Stimulated activated memory B cell treated with anti-CD40 and anti-IgM and Interleukin-4, amounts not matched to agents 10 μg/mL and 1 μg/mL and 100 μg/mL, for 72 hours (primary cell): ENCODE measurements around the gene LAMC1.

Experiments
- ATAC-seq: fragments of 150-1000 bp; cut with Tn5 transposase; 2 replicates; pipeline ENCODE4 v1.10.0; 2021
- H3K27ac Mint-ChIP-seq: one replicate; pipeline ENCODE4 v1.8.0; 2022; ENCODE audit warnings: mild to moderate bottlenecking, mixed read lengths
- H3K27me3 Mint-ChIP-seq: one replicate; pipeline ENCODE4 v1.8.0; 2022; ENCODE audit warnings: mixed read lengths
- H3K36me3 Mint-ChIP-seq: one replicate; pipeline ENCODE4 v1.8.0; 2022; ENCODE audit warnings: mixed read lengths
- H3K4me1 Mint-ChIP-seq: one replicate; pipeline ENCODE4 v1.8.0; 2022; ENCODE audit warnings: mixed read lengths
- H3K4me3 Mint-ChIP-seq: one replicate; pipeline ENCODE4 v1.8.0; 2022; ENCODE audit warnings: mild to moderate bottlenecking, moderate library complexity, mixed read lengths
- H3K9me3 Mint-ChIP-seq: one replicate; pipeline ENCODE4 v1.8.0; 2022; ENCODE audit warnings: mixed read lengths

Gene LAMC1

DNA sequence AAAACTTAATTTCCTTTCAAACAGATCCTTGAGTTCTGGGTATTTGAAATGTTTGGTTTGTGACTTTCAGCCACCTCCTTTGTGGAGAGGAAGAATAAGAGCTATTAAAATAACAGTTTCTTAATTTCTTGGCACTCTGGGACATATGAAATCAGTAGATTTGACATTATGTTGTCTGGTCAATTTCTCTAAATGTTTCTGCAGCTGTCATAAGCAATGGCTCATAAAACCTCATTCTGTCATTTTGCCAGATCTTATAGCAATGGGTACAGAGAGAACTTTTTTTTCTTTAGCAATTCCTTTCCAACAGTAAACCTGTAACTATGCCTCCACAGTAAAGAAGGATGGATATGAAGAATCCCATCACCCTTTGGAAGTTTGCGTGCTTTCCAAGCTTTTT lies 52.6 kb downstream of the LAMC1 start:
- Mint-ChIP-seq H3K27ac (no peak overlapping the region), H3K4me3 (no peak overlapping the region), H3K27me3 (peaks cover 26% of the 10 kb centered on the region), H3K9me3 (no peaks in the 10 kb centered on the region), H3K4me1 (peaks cover 25% of the 10 kb centered on the region), H3K36me3 (peaks cover 6% of the 10 kb centered on the region)
- ATAC-seq = no peak

DNA sequence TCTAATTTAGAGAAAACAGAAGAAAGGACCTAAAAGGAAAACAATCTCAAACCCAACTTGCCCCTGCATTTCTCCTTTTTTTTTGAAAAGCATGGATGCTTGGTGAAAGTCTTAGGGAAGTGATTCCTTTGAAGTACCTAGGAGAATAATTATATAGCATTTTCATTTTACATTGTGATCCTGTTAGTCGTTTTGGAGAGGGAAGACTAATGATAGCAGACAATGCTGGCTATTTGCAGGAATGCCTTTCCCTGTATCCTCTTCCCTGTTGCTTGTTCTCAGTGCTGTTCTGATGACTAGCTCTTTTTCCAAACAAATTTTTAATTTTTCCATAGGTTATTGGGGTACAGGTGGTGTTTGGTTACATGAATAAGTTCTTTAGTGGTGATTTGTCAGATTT lies 53.9 kb downstream of the LAMC1 start:
- H3K36me3 Mint-ChIP-seq = peaks cover 12% of the 10 kb centered on the region
- no peak for ATAC-seq
- no peaks in the 10 kb centered on the region for H3K9me3 Mint-ChIP-seq
- H3K4me1 Mint-ChIP-seq = peaks cover 19% of the 10 kb centered on the region
- no peak overlapping the region for H3K4me3 Mint-ChIP-seq
- H3K27me3 Mint-ChIP-seq = peaks cover 26% of the 10 kb centered on the region
- H3K27ac Mint-ChIP-seq = no peak overlapping the region

DNA sequence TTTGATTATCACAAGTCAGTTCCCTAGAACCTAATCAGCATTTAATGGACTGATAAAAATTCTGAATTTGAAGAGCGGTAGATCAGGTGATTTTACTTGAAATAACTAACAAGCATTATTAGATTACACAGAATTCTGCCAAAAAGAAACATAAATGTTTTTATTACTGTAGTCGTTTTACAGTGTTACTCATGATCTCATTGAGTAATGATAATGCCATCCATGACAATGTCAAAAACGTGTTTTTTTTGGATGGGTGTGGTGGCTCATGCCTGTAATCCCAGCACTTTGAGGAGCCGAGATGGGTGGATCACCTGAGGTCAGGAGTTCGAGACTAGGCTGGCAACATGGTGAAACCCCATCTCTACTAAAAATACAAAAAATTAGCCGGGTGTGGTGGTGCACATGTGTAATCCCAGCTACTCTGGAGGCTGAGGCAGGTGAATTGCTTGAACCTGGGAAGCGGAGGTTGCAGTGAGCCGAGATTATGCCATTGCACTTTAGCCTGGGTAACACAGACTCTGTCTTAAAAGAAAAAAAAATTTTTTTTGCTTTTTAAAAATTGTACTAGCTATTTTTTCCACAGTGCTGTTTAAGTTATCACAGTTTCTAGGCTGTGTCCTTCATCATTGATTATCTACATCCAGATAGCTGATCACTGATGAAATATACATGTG lies 56.6 kb downstream of the LAMC1 start:
- peaks cover 18% of the 10 kb centered on the region for H3K27me3 Mint-ChIP-seq
- H3K4me1 Mint-ChIP-seq = peaks cover 13% of the 10 kb centered on the region
- peaks cover 12% of the 10 kb centered on the region for H3K36me3 Mint-ChIP-seq
- H3K27ac Mint-ChIP-seq = no peak overlapping the region
- ATAC-seq = no peak
- no peaks in the 10 kb centered on the region for H3K9me3 Mint-ChIP-seq
- no peak overlapping the region for H3K4me3 Mint-ChIP-seq

DNA sequence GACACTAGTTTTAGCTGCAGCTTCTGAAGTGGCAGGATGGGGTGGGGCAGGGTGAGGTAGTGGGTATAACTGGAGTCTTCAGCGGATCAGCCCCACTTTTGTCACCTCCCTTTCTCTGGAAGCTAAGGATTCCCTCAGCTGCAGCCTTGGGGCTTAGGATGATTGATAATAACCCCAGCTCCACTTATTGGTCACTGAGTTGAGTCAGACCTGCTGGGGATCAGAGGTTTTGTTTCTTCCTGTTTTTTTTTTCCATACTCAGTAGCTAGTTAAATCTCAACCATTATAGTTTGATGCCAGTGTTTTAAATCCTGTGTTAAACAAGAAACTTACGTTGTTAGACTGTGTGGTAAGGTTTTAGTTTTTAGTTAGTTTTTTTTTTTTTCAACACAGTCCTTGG lies 57.2 kb downstream of the LAMC1 start:
- Mint-ChIP-seq H3K4me3 (no peak overlapping the region), H3K9me3 (no peaks in the 10 kb centered on the region), H3K27ac (no peak overlapping the region), H3K4me1 (peaks cover 18% of the 10 kb centered on the region), H3K36me3 (peaks cover 12% of the 10 kb centered on the region), H3K27me3 (peaks cover 15% of the 10 kb centered on the region)
- no peak for ATAC-seq

DNA sequence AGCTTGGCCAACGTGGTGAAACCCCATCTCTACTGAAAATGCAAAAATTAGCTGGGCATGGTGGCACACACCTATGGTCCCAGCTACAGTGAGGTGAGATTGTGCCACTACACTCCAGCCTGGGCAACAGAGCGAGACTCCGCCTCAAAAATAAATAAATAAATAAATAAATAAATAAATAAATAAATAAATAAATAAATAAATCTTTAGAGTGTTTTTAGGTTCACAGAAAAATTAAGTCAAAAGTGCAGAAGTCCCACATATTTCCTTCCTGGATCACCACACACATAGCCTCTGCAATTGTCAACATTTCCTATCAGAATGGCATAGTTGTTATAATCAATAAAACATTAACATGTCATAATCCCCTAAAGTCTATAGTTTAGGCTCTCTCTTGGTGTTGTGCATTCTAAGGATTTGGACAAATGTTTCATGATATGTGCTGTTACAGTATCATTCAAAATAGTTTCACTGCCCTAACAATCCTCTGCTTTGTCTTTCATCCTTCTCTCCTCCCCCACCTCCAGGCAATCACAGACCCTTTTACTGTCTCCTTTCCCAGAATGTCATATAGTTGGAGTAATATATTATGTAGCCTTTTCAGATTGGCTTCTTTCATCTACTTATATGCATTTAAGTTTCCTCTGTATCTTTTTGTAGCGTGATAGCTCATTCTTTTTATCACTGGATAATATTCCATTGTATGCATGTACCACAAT lies 58.3 kb downstream of the LAMC1 start:
- Mint-ChIP-seq H3K9me3 (no peaks in the 10 kb centered on the region), H3K27ac (no peak overlapping the region), H3K4me3 (no peak overlapping the region), H3K4me1 (peaks cover 16% of the 10 kb centered on the region), H3K36me3 (peaks cover 8% of the 10 kb centered on the region), H3K27me3 (peaks cover 4% of the 10 kb centered on the region)
- ATAC-seq = no peak

DNA sequence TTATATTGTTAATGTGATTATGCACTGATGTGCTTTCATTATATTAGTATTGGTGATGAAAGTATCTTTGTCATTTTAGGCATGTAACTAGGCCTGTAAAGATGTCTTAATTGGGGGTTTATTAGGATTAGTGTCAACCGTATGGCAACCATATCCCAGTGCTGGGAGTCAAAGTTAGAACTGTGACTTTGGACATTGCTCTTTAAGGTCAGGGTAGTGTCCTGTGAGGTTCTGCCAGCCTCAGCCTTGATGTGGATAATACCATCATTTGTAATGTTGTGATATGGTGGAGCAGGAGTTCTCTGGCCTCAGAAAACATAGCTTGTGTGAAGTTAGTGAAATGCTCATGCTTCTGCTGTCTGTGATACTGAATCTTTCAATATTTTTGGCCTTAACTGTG lies 59.4 kb downstream of the LAMC1 start:
- ATAC-seq = no peak
- no peaks in the 10 kb centered on the region for H3K27me3 Mint-ChIP-seq
- H3K4me1 Mint-ChIP-seq = peaks cover 14% of the 10 kb centered on the region
- no peak overlapping the region for H3K4me3 Mint-ChIP-seq
- H3K27ac Mint-ChIP-seq = no peak overlapping the region
- no peaks in the 10 kb centered on the region for H3K9me3 Mint-ChIP-seq
- H3K36me3 Mint-ChIP-seq = peaks cover 6% of the 10 kb centered on the region

DNA sequence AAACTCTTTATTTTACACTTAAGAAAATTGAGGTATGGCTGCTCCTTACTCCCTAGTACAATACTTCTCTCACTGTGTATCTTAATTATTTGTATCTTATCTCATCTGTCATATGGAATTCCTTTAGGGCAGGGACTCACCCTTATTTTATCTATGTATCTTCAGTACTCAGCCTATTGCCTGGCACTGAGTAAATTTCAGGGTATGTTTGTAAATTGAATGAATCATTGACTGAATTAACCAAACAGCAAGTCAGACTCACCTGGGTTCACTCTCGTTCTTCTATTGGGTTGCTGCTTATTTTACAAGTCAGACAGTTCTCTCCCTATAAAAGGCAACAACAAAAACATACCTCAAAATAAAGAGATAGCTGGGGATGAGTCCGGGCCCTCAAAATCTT lies 63.8 kb downstream of the LAMC1 start:
- Mint-ChIP-seq H3K4me3 (no peak overlapping the region), H3K4me1 (peaks cover 9% of the 10 kb centered on the region)

DNA sequence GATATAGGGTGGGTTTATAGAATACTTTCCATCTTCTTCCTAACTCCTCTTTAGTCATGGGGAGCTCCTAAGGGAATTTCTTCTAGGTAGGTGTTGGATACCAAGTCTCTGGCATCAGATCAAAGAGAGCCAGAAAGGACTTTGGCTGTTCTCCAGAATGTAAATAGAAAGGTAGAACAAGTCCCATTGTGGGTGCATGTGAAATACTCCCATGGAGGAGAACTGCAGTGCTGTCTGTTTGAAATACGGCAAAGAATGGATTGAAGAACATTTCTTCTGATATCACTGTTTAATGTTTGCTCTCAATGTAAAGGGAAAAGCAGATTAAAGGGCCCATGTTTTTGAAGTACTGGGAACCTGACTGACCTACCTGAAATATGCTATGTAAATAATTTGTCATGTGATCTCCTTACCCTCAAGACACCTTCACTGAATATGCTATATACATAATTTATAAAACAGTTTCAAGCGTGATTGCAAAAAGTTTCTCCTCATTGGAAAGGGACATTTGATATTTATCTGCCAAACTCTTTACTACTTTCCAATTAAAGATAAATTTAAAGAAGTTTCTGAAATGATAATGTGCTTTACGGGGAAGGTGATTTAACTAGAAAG lies 65.9 kb downstream of the LAMC1 start:
- Mint-ChIP-seq H3K4me1 (peaks cover 10% of the 10 kb centered on the region), H3K36me3 (peaks cover 6% of the 10 kb centered on the region), H3K27ac (no peak overlapping the region), H3K9me3 (no peaks in the 10 kb centered on the region), H3K4me3 (no peak overlapping the region), H3K27me3 (no peaks in the 10 kb centered on the region)
- no peak for ATAC-seq

More for the DNA sequence above, 63.8 kb downstream of the LAMC1 start:
- Mint-ChIP-seq H3K9me3 (no peaks in the 10 kb centered on the region), H3K27me3 (no peaks in the 10 kb centered on the region), H3K36me3 (peaks cover under 1% of the 10 kb centered on the region), H3K27ac (no peak overlapping the region)
- no peak for ATAC-seq

DNA sequence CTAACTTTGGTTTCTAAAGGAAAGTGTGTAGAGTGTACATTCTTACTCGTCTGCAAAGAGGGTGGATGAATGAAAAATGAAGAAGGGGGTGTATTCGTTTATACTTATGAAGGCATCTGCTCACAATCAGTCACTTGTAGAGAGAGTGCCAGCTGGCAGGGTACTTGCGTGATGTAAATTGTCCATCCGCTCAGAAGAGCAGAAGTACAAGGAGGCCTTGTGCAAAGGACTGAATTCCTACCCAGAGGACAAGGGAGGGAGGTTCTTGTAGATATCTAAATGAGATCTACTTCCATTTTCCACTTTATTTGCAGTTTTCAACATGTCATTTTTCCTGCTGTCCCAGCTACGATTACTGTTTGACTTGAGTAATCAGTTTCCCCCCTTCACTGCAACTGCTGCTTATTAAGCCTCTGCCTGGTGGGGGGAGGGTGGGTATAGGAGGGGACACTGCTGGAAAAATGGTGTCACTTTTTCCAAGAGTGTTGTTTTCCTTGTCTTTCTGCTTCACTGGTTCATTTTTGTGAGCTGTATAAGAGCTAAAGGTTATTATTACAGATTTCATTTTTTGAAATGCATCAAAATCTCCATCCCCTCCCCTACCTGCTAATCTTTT lies 67.3 kb downstream of the LAMC1 start:
- H3K9me3 Mint-ChIP-seq = no peaks in the 10 kb centered on the region
- H3K27me3 Mint-ChIP-seq = no peaks in the 10 kb centered on the region
- ATAC-seq = no peak
- H3K36me3 Mint-ChIP-seq = peaks cover 7% of the 10 kb centered on the region
- no peak overlapping the region for H3K4me3 Mint-ChIP-seq
- H3K4me1 Mint-ChIP-seq = peaks cover 5% of the 10 kb centered on the region
- H3K27ac Mint-ChIP-seq = no peak overlapping the region

DNA sequence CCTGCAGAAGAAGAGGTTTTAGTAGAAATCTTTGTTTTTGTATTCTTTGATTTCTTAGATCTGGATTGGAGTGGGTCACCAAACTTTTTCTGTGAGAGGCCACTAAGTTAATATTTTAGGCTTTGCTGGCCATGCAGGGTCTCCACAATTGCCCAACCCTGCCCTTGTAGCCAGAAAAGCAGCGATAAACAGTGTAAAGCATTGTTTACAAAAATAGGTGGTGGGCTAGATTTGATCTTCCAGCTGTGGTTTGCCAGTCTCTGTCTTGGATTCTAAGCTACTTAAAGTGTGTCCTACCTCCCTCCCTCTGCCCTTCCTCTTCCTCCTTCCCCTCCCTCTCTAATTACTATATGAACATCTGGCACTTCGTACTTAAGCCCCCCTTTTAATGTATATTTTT lies 68.0 kb downstream of the LAMC1 start:
- H3K36me3 Mint-ChIP-seq = peaks cover 7% of the 10 kb centered on the region

DNA sequence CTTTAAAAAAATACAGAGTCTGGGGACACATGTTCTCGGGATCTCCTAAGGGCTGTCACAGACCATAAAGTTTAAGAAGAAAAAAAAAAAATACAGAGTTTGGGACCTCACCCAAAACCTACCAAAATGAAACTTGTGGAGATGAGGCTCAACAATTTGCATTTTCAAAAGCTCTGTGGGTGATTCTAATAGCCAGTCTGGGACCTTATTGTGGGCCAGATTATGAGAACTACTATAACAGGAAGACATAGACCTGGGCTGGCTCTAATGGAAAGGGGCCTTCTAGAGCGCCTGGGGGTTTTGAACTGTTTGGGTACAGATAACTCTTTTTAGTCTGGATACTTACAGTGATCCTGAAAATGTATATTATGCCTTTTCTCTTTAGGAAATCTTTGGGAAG lies 69.1 kb downstream of the LAMC1 start:
- Mint-ChIP-seq H3K9me3 (no peaks in the 10 kb centered on the region), H3K27ac (no peak overlapping the region), H3K27me3 (no peaks in the 10 kb centered on the region), H3K36me3 (peaks cover 7% of the 10 kb centered on the region), H3K4me3 (no peak overlapping the region), H3K4me1 (peaks cover 4% of the 10 kb centered on the region)
- no peak for ATAC-seq

More for the DNA sequence above, 68.0 kb downstream of the LAMC1 start:
- Mint-ChIP-seq H3K4me1 (peaks cover 4% of the 10 kb centered on the region), H3K27ac (no peak overlapping the region), H3K4me3 (no peak overlapping the region), H3K9me3 (no peaks in the 10 kb centered on the region), H3K27me3 (no peaks in the 10 kb centered on the region)
- ATAC-seq = no peak

DNA sequence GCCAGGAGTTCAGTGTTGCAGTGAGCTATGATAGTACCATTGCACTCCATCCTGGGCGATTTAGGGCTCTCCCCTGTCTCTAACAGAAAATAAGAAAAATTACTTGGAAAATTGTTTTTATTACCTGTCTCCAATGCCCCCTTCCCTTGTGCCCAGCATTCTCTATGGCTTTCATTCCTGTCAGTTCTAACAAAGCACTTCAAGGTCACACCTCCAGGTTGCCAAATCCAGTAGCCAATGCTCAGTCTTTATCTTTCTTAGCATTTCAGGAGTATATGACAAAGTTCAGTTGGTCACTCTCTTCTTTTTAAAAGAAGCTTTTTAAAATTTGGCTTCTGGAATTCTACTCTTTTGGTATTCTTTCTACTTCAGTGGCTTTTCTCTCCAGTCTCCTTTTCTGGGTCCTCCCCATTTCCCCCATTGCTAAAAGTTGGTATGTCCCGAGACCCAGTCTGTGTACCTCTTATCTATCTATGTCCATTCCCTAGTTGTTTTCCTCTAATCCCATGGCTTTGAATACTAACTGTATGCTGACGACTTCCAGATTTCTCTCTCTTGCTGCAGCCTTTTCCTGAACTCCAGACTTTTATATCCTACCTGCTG lies 69.9 kb downstream of the LAMC1 start:
- no peaks in the 10 kb centered on the region for H3K27me3 Mint-ChIP-seq
- no peaks in the 10 kb centered on the region for H3K9me3 Mint-ChIP-seq
- no peak overlapping the region for H3K27ac Mint-ChIP-seq
- peaks cover 7% of the 10 kb centered on the region for H3K36me3 Mint-ChIP-seq
- H3K4me3 Mint-ChIP-seq = no peak overlapping the region
- no peak for ATAC-seq
- H3K4me1 Mint-ChIP-seq = peaks cover 4% of the 10 kb centered on the region

DNA sequence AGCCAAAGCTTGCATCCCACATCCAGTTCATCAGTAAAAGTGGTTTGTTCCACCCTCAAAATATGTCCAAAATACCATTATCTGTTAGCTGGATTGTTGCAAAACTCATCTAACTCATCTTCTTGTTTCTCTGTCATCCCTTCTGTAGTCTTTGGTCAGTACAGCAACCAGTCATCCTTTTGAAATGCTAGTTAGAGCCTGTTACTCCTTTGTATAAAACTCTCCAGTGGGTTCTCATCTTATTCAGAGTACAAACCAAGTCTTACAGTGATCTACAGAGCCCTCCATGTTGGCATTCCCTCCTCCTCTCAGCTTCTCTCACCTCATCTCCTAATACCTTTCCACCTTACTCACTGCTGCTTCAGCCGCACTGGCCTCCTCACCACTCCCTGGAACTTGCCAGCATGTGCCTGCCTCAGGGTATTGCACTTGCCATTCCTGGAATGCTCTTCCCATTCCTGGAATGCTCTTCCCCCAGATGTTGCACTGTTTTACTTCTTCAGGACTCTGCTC lies 70.6 kb downstream of the LAMC1 start:
- Mint-ChIP-seq H3K4me3 (no peak overlapping the region), H3K27ac (no peak overlapping the region), H3K27me3 (no peaks in the 10 kb centered on the region), H3K4me1 (peaks cover 4% of the 10 kb centered on the region), H3K36me3 (peaks cover 7% of the 10 kb centered on the region), H3K9me3 (no peaks in the 10 kb centered on the region)
- no peak for ATAC-seq

DNA sequence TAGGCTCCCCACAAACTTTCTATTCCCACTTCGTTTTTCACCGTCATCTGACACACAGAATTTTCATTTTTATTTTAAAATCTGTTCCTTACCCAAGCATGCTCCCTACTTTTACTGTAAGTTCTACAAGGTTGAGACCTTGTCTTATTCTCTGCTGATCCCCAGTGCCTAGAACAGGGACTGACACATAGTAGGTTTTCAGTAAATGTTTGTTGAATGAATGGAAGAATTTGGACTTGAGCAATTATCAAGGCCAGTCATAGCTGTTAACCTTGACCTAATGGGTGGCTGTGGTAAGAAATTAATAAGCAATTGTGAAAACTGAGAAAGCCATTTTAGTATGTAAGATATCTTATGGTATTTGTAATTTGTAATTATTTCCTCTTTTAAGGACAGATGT lies 71.1 kb downstream of the LAMC1 start:
- Mint-ChIP-seq H3K9me3 (no peaks in the 10 kb centered on the region), H3K4me1 (peaks cover 4% of the 10 kb centered on the region)
- no peak for ATAC-seq

DNA sequence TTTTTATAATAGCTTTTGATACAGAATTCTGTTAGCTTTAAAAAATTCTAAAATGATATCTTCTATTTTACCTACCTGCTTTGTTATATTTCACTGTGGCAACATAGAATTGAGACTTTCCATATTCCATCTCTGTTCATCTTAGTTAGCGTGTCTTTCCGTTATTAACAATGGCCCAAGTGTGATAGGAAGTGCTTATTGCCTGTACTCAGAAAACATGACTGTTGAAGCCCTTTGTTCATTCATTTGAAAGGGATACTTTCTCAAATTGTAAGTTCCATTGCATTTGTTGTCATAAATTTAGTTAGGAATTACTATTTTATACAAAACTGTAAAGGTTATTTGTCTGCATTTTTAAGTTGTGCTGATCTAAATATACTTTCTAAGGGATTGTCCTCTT lies 73.1 kb downstream of the LAMC1 start:
- Mint-ChIP-seq H3K4me1 (peaks cover 4% of the 10 kb centered on the region), H3K27me3 (no peaks in the 10 kb centered on the region), H3K36me3 (peaks cover 7% of the 10 kb centered on the region), H3K4me3 (no peak overlapping the region), H3K27ac (no peak overlapping the region), H3K9me3 (no peaks in the 10 kb centered on the region)
- ATAC-seq = no peak

More for the DNA sequence above, 71.1 kb downstream of the LAMC1 start:
- Mint-ChIP-seq H3K27me3 (no peaks in the 10 kb centered on the region), H3K4me3 (no peak overlapping the region), H3K36me3 (peaks cover 7% of the 10 kb centered on the region), H3K27ac (no peak overlapping the region)
